GM12801 (cell line): ENCODE data around the gene SACM1L.

ENCODE experiments used
- CTCF ChIP-seq: IDR thresholded peaks from one replicate; pipeline ENCODE4 v1.5.1; 2011; ENCODE audit warnings: control low read depth; ENCODE audit not compliant: insufficient read length; ENCODE audit errors: extremely low read depth

The SACM1L gene

DNA sequence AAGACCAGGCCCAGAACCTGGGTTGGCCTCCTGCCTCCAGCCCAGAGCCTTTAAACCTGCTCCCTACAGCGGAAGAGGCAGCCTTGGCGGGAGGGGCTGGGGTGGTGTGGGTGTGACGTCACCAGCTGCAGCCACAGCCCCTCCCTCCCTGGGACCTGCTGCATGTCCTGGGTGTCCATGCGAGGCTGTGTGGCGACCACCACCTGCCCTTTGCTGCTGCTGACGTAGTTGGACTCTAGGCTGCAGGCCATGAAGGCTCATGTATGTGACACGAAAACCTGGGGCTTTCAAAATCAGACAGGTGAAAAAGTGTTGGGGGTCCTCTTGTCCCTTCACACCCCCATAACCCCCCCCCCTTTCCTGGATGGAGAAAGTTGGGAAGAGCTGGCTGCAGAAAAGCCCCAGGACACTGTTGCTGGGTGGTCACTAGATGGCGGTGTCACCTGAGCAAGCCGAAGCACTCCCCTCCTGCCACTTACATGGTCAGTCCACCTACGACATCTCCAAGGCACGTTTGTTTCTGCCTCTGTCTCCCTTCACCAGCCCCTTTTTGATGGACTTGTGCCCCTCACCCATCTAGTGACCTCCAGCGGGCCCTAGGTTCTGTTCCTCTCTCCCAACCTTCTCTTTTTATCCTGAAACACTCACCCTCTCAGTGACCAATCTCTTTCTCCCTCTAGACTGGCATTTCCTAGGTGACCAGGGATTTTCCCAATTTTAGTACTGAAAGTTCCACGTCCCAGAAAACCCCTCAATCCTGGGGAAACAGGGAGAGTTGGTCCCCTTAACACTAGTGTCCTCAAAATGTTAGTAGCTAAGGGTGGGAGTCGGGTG is 71.9 kb downstream of the SACM1L start:
- TF ChIP-seq CTCF, result no peak

GRCh38 chr3:45761831-45762230 is 72.6 kb downstream of the SACM1L start:
- no peak for TF ChIP-seq CTCF

DNA sequence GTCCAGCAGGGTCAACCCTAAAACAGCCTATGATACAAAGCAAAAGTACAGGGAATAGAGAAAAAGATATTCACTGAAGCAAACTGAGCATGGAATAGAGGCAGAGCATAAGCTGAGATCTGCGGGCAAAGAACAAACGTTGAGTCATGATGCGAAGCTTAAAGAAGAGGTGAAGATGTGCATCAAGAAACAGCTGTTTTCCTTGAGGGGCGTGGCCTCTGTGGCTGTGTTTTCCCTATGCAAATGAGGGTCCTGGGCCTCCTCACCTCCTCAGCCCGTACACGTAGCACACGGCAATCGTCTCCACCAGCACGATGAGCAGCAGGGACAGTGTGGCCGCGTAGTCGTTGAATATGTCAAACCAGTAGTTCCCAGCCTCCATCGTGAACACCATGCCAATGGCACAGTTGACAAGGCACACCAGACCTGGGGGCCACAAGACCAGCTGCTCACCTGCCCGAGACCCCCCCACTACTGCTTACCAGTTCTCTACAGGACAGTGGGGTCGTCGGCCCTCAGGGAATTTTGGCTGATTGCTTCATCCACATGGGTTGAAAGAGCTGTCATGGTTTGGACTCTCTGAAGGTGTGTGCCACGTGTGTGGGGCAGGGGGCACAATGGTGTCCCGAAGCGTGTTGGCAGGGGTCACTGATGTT is 73.6 kb downstream of the SACM1L start:
- no peak for TF ChIP-seq CTCF

GRCh38 chr3:45763303-45763675 is 74.1 kb downstream of the SACM1L start:
- no peak for TF ChIP-seq CTCF

DNA sequence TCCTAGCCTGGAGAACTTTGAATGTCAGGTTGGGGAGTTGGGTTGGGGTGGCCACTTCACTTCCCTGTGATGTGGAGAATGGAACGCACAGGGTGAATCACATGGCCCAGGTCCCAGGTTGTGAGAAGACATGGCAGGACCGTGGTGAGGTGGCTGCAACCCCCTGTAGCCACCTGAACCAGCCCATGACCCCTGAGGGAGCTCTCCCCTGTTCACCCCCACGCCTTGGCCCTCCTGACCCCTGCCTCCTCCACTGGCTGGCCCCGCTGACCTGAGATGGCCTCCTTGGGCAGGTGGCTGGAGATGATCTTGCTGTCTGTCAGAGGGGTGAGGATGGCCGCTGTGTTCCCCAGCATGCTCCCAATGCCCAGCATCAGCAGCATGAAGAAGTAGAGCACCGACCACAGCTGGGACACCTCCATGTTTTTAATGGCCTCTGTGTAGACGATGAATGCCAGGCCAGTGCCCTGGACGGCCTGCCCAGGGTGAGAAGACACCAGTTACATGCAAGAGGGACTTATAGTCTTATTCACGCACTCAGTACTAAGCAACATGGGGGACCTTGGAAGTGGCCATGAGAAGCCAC is 76.2 kb downstream of the SACM1L start:
- TF ChIP-seq CTCF, result no peak

DNA sequence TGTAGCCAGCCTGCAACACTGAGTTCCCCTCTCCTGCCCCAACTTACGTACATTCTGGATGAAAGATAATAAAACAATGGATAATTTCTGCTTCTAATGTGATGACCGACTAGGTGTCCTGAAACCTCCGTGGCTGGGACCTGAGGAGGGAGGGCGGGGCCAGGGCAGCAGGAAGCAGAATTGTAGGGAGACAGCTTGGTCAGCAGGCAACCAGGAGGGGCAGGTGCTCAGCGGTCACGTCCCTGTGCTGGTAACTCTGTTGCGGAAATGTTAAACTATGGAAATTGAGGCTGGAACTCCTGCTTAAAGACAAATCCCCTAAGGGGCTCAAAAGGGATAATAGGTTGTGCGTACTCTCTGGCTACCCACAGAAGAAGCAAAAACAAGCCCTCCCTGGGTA is 76.8 kb downstream of the SACM1L start:
- TF ChIP-seq CTCF, result no peak

- no peak for TF ChIP-seq CTCF
Measured at GRCh38 chr3:45771166-45771775, 82.1 kb downstream of the SACM1L start.
